Hematopoietic multipotent progenitor cell treated with erythropoietin and hydrocortisone succinate and interleukin-3 and kit ligand, for 8 days (in vitro differentiated cells): ENCODE results near the gene MKNK1.
A peak's percentile ranks its signal among the peaks of the same experiment; 100 is the strongest.

ENCODE experiments used
- DNase-seq: peaks from one replicate; pipeline ENCODE4 v3.0.0-alpha.2; 2015

The MKNK1 gene

DNA sequence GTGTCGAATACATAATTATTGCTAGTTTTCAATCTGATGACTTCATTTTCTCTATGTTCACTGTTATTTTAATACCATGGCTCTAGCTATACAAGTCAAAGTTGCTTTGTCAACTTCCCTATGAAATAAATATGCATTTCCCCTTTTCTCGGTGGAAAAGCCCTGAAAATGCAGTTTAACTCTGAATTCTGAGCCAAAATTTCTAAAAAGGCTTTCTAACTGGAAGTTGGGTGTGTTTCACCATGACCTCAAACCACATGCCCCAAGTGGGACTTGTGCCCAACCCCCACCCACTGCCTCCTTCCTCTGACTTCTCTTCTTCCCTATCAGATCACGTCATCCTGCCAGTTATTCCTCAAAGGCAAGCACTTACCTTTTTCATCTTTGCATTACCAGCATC lies 8.9 kb downstream of the MKNK1 start:
- DNase-seq: peak; percentile 67

- DNase-seq: no peak
Measured at GRCh38 chr1:46594063-46594462, 10.0 kb downstream of the MKNK1 start.

GRCh38 chr1:46592823-46593222 lies 11.2 kb downstream of the MKNK1 start:
- DNase-seq: no peak

GRCh38 chr1:46589529-46589928 lies 14.5 kb downstream of the MKNK1 start:
- DNase-seq: no peak

DNA sequence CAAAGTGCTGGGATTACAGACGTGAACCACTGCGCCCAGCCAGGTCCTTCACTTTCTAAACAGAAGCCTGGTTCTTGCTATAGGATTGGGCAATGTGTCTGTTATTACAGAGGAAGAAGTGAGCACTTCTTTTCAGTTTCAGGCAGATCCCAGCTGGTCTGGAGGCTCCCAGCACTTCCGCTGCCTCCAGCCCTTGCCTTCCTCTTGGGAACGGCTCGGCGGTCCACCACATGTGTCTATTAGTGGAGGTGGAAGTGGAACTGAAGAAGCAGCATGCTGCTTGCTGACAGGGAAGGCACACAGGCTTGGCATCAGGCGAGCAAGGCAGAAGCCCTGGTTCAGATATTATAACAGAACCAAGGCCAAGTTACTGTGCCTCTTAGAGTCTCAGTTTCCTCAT lies 17.0 kb downstream of the MKNK1 start:
- DNase-seq: no peak

DNA sequence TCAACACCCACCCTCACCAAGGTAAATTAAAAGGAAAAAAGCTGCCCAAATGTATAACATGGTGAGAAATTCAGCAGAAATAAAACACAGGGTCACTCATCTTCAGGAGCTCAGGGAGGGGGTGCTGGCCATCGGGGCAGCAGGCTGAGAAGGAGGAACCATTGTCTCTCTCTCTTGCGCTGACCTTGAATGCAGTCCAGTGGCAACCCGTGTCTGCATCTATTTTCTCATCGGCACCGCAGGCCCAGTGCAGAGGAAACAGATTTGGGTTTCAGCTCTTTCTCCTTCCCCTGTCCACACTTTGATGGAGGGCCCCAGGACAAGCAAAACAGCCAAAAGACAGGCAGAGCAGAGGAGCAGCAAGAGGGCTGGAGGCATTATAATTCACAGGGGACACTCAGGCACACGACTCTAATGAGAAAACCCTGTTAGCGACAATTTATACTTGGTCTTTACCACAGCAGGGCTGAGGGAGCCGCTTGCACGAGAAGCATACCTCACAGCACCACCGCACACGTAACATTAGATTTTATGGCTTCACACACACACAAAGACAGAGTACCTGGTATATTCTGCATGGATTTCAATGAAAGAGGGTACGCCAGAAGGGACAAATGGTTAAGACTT lies 18.6 kb downstream of the MKNK1 start:
- DNase-seq: no peak

DNA sequence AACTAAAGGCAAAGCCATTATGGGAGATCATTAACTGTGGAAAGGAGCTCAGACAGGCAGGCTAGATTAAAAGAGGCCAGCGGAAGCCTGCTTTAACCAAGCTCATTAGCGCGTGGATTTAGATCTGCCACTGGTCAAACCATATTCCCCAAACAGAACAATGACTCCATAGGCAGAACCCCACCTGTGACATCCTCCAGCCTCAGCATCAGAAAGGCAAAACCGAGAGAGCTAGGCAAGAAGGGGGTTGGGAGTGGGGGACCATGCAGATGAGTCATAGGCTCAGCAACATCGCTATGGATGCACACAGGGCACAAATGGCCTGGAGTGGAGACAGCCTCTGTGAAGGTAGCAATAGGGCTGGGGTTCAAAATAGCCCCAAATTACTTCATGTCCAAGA lies 20.6 kb downstream of the MKNK1 start:
- DNase-seq: no peak

DNA sequence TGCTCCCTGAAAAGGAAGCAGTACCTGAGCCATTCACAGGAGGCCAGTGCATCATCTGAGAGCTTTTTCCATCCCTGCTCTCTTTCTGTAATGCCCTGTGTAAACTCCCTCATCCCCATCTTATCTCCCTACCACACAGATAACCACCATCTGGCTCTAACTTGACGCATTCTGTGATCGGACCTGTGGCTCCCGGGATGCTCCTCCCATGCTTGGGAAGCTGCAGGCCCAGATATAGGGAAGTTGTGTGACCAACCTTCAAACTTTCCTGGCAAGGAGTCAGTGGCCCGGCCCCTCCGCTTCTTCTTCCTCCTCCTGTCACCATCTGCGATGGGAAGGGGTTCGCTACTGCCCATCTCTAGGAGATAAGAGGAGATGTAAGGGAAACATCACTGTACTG lies 21.1 kb downstream of the MKNK1 start:
- DNase-seq: peak; percentile 36

- DNase-seq: peak; percentile 38
Measured at GRCh38 chr1:46581681-46582455, 22.2 kb downstream of the MKNK1 start.

DNA sequence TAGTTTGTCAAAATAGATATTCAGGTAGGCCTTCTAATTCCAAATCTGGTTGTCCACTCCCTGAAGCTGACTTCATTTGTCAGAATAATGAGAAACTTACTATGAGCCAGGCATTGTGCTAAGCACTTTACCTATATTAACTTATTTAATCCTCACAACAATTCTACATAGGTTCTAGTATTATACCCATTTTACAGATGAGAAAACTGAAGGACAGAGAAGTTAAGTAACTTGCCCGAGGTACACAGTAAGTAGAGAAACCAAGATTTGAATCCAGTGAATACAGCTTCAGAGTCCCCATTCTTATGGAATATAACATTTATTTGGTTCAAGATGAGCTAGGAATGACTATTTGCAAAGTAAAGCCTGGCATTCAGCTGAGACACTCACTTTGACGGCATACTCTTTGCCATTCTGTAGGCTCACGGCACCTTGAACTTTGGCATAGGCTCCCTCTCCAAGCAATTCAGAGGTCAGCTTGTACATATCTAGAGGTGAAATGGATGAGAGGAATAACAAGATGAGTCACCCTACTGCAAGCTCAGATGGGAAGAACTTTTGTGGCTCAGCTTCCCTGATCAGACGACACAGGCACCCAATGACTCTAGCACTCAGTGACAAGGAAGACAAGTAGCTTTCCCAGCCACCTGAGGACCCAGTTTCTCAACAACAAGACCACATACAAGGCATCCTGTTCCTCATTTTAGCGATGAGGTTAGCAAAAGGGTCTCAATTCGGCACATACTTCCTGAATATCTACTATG lies 23.7 kb downstream of the MKNK1 start:
- DNase-seq: no peak

- no peak for DNase-seq
Measured at GRCh38 chr1:46577671-46578070, 26.4 kb downstream of the MKNK1 start.

GRCh38 chr1:46576596-46576995 lies 27.5 kb downstream of the MKNK1 start:
- no peak for DNase-seq

- no peak for DNase-seq
Measured at GRCh38 chr1:46575778-46576177, 28.3 kb downstream of the MKNK1 start.

- no peak for DNase-seq
Measured at GRCh38 chr1:46575300-46575699, 28.8 kb downstream of the MKNK1 start.

GRCh38 chr1:46571691-46572225 lies 32.3 kb downstream of the MKNK1 start:
- DNase-seq: no peak

DNA sequence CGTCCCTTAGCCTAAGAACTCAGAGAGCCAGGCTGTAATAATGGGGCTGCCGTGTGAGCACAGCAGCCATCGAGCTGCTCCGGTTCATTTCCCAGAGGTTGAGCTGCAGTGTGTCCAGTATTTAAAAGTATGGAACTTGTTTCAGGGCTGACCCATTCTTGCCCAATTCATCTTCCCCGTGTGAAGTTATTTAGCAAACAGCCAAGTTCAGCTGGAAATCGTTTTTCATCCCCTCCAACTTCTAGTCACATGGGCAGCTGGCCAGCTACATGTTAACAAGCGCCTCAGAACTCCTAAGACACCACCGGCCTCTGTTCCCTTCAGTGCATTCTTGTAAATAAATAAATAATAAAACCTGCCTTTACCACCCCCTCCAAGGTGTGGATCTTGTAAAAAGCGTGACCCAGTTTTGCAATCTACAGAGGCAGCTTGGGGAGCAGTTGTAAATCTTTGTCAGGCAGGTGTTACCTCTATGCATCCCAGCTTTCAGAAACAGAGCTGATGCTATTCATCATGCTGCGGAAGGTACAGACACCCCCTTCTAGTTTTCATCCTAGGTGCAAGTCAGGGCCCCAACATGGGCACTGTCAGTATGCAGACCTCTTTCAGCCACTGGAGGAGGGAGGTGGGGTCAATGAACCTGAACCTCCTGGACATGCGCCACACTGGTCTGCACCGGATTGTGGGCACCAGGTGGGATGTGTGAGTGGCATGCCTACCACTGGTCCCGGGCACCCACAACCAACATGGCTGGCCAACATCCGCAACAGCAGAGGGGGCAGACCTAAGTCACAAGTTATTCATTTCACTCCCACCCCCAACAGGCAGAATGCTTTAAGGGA lies 34.0 kb downstream of the MKNK1 start:
- no peak for DNase-seq

GRCh38 chr1:46569116-46569515 lies 35.0 kb downstream of the MKNK1 start:
- no peak for DNase-seq

- DNase-seq: no peak
Measured at GRCh38 chr1:46568461-46568891, 35.6 kb downstream of the MKNK1 start.

DNA sequence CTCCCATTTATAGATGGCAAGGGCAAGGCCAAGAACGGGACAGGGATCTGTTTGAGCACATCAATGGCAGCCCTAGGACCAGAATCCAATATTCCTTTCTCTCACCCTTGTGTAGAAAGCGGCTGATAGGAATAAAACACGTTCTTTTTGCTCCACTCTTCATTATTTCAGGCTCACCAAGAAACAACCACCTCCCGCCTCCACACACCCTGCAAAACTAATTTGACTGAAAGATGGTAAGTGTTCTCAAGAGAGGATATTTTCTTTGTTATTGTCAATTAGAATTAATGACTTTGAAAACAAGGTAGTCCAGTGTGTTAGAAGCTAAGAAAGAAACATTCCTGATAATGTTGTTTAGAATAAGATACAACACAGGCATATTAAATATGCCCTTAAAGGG lies 40.7 kb downstream of the MKNK1 start:
- no peak for DNase-seq

- DNase-seq: no peak
Measured at GRCh38 chr1:46562498-46562897, 41.6 kb downstream of the MKNK1 start.

DNA sequence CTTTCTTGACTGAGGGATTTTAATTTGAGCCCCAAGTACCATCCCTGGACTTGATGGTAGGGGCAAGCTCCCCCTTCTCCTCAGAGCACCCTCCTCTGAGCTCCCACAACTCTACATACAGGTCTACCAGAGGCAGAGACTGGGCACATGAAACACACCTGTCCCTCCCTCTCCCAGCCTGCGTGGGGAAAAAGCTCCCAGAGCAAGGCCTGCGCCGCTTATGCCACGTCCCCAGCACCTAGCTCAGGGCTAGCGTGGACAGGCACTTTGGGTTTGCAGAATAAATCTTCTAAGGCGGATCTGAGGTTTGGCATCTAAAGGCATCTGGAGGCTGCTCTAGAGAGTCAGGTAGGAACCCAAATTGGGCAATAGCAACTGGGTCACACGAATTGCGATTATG lies 45.1 kb downstream of the MKNK1 start:
- DNase-seq: no peak

GRCh38 chr1:46558141-46558963 lies 45.7 kb downstream of the MKNK1 start:
- DNase-seq: no peak
